Fibroblast of villous mesenchyme (primary cell): ENCODE results near the gene LRSAM1. TPM values are rescaled to one million over a fixed set of nuclear protein-coding genes. Genes with fewer than 3 reads are reported as not detected.

Source experiments
- DNase-seq: peaks from one replicate; pipeline ENCODE4 v3.0.0-alpha.2; 2010; ENCODE audit warnings: low read depth
- H3K4me3 ChIP-seq: 2 replicates; pipeline ENCODE4 v1.5.1; 2011; ENCODE audit warnings: low read depth, mild to moderate bottlenecking, low read length
- total RNA-seq: library from RNA; depleted of rRNA; stranded (reverse); fragments of >200 nt; gene quantifications from 2 replicates; pipeline ENCODE4 v1.2.3, GENCODE V29; 2012
- TF ChIP-seq, protein P1 (sequence below): IDR thresholded peaks from 2 replicates; pipeline ENCODE4 v1.5.1; 2012; ENCODE audit warnings: low read depth, mild to moderate bottlenecking, low read length; ENCODE audit not compliant: insufficient read depth

LRSAM1 gene
- total RNA-seq, 1 donor = 12.5 TPM

- no peak overlapping the region for H3K4me3 ChIP-seq
- TF ChIP-seq, protein P1, sequence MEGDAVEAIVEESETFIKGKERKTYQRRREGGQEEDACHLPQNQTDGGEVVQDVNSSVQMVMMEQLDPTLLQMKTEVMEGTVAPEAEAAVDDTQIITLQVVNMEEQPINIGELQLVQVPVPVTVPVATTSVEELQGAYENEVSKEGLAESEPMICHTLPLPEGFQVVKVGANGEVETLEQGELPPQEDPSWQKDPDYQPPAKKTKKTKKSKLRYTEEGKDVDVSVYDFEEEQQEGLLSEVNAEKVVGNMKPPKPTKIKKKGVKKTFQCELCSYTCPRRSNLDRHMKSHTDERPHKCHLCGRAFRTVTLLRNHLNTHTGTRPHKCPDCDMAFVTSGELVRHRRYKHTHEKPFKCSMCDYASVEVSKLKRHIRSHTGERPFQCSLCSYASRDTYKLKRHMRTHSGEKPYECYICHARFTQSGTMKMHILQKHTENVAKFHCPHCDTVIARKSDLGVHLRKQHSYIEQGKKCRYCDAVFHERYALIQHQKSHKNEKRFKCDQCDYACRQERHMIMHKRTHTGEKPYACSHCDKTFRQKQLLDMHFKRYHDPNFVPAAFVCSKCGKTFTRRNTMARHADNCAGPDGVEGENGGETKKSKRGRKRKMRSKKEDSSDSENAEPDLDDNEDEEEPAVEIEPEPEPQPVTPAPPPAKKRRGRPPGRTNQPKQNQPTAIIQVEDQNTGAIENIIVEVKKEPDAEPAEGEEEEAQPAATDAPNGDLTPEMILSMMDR = no peak
- no peak for DNase-seq
Measured at GRCh38 chr9:127488946-127489345, 37.6 kb downstream of the LRSAM1 start.

GRCh38 chr9:127489471-127490115, 38.3 kb downstream of the LRSAM1 start:
- H3K4me3 ChIP-seq = no peak overlapping the region
- TF ChIP-seq, protein P1 = no peak
- DNase-seq = no peak

GRCh38 chr9:127490535-127491230, 39.4 kb downstream of the LRSAM1 start:
- TF ChIP-seq, protein P1 = no peak
- DNase-seq = no peak
- H3K4me3 ChIP-seq = no peak overlapping the region

- TF ChIP-seq, protein P1 = no peak
- H3K4me3 ChIP-seq = no peak overlapping the region
- DNase-seq = no peak
Measured at GRCh38 chr9:127491516-127491915, 40.2 kb downstream of the LRSAM1 start.

DNA sequence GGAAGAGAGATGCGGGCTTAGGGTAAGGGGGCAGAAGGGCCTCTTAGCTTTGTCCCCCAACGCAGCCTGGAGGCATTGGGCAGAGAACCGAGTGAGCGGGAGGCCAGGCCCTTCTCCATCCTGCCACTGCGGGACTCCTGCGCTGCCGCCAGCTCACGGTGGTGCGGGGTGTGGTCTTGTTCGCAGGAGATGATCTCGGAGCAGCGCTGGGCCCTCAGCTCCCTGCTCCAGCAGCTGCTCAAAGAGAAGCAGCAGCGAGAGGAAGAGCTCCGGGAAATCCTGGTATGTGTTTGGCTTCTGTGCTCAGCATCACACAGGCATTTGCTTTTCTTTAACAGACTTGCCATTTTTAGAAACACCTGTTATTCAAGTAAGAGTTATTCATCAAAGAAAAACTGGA, 41.3 kb downstream of the LRSAM1 start:
- no peak overlapping the region for H3K4me3 ChIP-seq
- TF ChIP-seq, protein P1 = no peak
- DNase-seq = no peak

DNA sequence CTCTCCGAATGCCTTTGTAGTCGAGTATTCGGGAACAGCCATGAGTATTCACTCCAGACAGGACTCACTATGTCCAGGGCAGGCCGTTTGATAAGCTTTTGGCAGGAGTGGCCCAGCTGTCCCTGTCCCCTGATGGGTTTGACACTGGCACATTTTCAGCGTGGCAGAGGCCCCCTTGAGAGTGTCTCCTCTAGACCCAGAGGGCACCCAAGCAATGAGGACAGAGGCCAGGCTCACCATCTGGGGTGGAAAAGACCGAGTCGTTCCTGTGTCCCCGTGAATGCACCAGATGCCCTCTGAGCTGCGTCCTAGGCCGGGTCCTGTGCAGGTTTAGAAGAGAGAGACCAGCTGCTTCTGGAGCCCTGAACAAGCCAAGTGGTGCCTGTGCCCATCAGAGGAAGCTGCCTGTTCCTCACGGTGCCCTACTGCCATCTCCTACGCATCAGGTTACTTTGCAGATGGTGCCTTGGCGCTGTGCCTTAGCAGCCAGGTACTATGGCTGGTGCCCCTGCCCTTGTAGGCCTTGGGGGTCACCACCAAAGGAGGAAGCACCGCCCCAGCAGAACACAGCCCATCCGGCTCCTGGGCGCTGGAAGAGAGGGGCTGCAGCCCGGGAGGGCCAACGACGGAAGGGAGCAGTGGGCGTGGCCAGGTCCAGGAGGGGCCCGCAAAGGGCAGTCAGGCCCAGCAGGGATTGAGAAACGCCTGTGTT, 42.4 kb downstream of the LRSAM1 start:
- no peak overlapping the region for H3K4me3 ChIP-seq
- DNase-seq = no peak
- TF ChIP-seq, protein P1 = no peak
